ENCODE results near the gene MLLT10. TPM values are rescaled to one million over a fixed set of nuclear protein-coding genes. Genes with fewer than 3 reads are reported as not detected.

MLLT10 gene
- total RNA-seq, 1 experiment from 2014 or later = 58.4 TPM

- no peak for DNase-seq (ENCODE audit: low spot score)
- no peaks in the 10 kb centered on the region for H3K36me3 ChIP-seq (ENCODE audit: insufficient read depth, low read length, poor library complexity, severe bottlenecking)
- BruUV-seq (replicated peaks) = no TSS peak
- H3K9me3 ChIP-seq (ENCODE audit: low read depth, low read length, poor library complexity, severe bottlenecking) = no peaks in the 10 kb centered on the region
- CTCF ChIA-PET = interaction anchor here (0.6 kb wide), 1 partner anchor 482 kb away, joined by 7 read pairs; no protein-coding TSS in a partner anchor
- TF ChIP-seq EZH2 (IDR thresholded peaks at IDR 0.05; ENCODE audit: borderline replicate concordance, low read depth, low read length, poor library complexity, severe bottlenecking) (no peak), CTCF (conservative IDR thresholded peaks at IDR 0.05; ENCODE audit: low read depth, low read length) (no peak)
- no peaks in the 10 kb centered on the region for H3K27me3 ChIP-seq (replicated peaks; ENCODE audit: insufficient read depth, low read depth, low read length, poor library complexity)
- intact Hi-C loops (cut with micrococcal nuclease; ENCODE audit: unreplicated experiment) = no loop called here
- H3K4me3 ChIP-seq (ENCODE audit: low read depth, low read length, poor library complexity, severe bottlenecking) = peak overlapping the region; percentile 2
- H3K4me1 ChIP-seq (ENCODE audit: insufficient read depth, low read length, poor library complexity, severe bottlenecking) = peaks cover 57% of the 10 kb centered on the region
- peak overlapping the region; percentile 49 for H3K27ac ChIP-seq (ENCODE audit: low read depth, low read length, poor library complexity, severe bottlenecking)
- POLR2A ChIA-PET (ENCODE audit: low non-redundant PET) = no interaction called here
Observed at GRCh38 chr10:21520949-21521348, 13.1 kb upstream of the MLLT10 start.

GRCh38 chr10:21521751-21522533 lies 12.1 kb upstream of the MLLT10 start:
- peak overlapping the region; percentile 99 for H3K27ac ChIP-seq (ENCODE audit: low read depth, low read length, poor library complexity, severe bottlenecking)
- intact Hi-C loops (cut with micrococcal nuclease; ENCODE audit: unreplicated experiment) = no loop called here
- no peaks in the 10 kb centered on the region for H3K36me3 ChIP-seq (ENCODE audit: insufficient read depth, low read length, poor library complexity, severe bottlenecking)
- ChIA-PET POLR2A (ENCODE audit: low non-redundant PET) (interaction anchor here (0.6 kb wide), 1 partner anchor 12 kb away, joined by 3 read pairs; no protein-coding TSS in a partner anchor), CTCF (no interaction called here)
- H3K4me3 ChIP-seq (ENCODE audit: low read depth, low read length, poor library complexity, severe bottlenecking) = peak overlapping the region; percentile 11
- no peak for TF ChIP-seq CTCF (conservative IDR thresholded peaks at IDR 0.05; ENCODE audit: low read depth, low read length)
- no peak for TF ChIP-seq EZH2 (IDR thresholded peaks at IDR 0.05; ENCODE audit: borderline replicate concordance, low read depth, low read length, poor library complexity, severe bottlenecking)
- H3K4me1 ChIP-seq (ENCODE audit: insufficient read depth, low read length, poor library complexity, severe bottlenecking) = peaks cover 52% of the 10 kb centered on the region
- no TSS peak for BruUV-seq (replicated peaks)
- DNase-seq (ENCODE audit: low spot score) = peak; percentile 32
- H3K9me3 ChIP-seq (ENCODE audit: low read depth, low read length, poor library complexity, severe bottlenecking) = no peaks in the 10 kb centered on the region
- H3K27me3 ChIP-seq (replicated peaks; ENCODE audit: insufficient read depth, low read depth, low read length, poor library complexity) = no peaks in the 10 kb centered on the region

GRCh38 chr10:21522631-21523406 lies 11.2 kb upstream of the MLLT10 start:
- no TSS peak for BruUV-seq (replicated peaks)
- Histone ChIP-seq H3K27ac (ENCODE audit: low read depth, low read length, poor library complexity, severe bottlenecking) (peak overlapping the region; percentile 99), H3K36me3 (ENCODE audit: insufficient read depth, low read length, poor library complexity, severe bottlenecking) (no peaks in the 10 kb centered on the region), H3K4me3 (ENCODE audit: low read depth, low read length, poor library complexity, severe bottlenecking) (no peak overlapping the region), H3K9me3 (ENCODE audit: low read depth, low read length, poor library complexity, severe bottlenecking) (no peaks in the 10 kb centered on the region), H3K4me1 (ENCODE audit: insufficient read depth, low read length, poor library complexity, severe bottlenecking) (peaks cover 52% of the 10 kb centered on the region), H3K27me3 (replicated peaks; ENCODE audit: insufficient read depth, low read depth, low read length, poor library complexity) (no peaks in the 10 kb centered on the region)
- DNase-seq (ENCODE audit: low spot score) = peak; percentile 61
- no peak for TF ChIP-seq CTCF (conservative IDR thresholded peaks at IDR 0.05; ENCODE audit: low read depth, low read length)
- TF ChIP-seq EZH2 (IDR thresholded peaks at IDR 0.05; ENCODE audit: borderline replicate concordance, low read depth, low read length, poor library complexity, severe bottlenecking) = no peak
- ChIA-PET POLR2A (ENCODE audit: low non-redundant PET) (interaction anchor here (0.6 kb wide), 1 partner anchor 11 kb away, joined by 3 read pairs; no protein-coding TSS in a partner anchor), CTCF (interaction anchor here (1.3 kb wide), 1 partner anchor 210 kb away, joined by 3 read pairs; no protein-coding TSS in a partner anchor)
- intact Hi-C loops (cut with micrococcal nuclease; ENCODE audit: unreplicated experiment) = no loop called here
